IMR-90 (cell line): ENCODE measurements around the gene NRXN2. TPM values are rescaled to one million over a fixed set of nuclear protein-coding genes. Genes with fewer than 3 reads are reported as not detected.
A peak's percentile ranks its signal among the peaks of the same experiment; 100 is the strongest.

ENCODE experiments used
- ATAC-seq: fragments of 200-7000 bp; cut with Tn5 transposase; 2 replicates; pipeline ENCODE4 v1.9.1; 2020; ENCODE audit warnings: low read depth, mild to moderate bottlenecking, moderate library complexity
- BruUV-seq: library from RNA; stranded (reverse); fragments of 400-500 nt; replicated peaks from 2 replicates; lab custom pipeline; 2021; lab: Mats Ljungman, UMichigan
- CTCF ChIA-PET: fragments of 300-600 bp; formaldehyde crosslinking; extraction: SDS; loops from one replicate; lab custom pipeline; 2021; ENCODE audit warnings: antibody characterized with exemption; lab: Yijun Ruan, JAX
- POLR2A ChIA-PET: fragments of 300-600 bp; sonication (Branson Sonifier 250); formaldehyde crosslinking; loops from one replicate; lab custom pipeline; 2022; ENCODE audit warnings: antibody characterized with exemption; ENCODE audit not compliant: unreplicated experiment; lab: Charles Lee
- DNase-seq: peaks from one replicate; pipeline ENCODE4 v3.0.0; 2013
- H2AFZ ChIP-seq: replicated peaks from 2 replicates; pipeline ENCODE3; 2013; ENCODE audit warnings: low read length, mild to moderate bottlenecking; ENCODE audit not compliant: poor library complexity
- H2AK5ac ChIP-seq: 2 replicates; pipeline ENCODE4 v1.6.1; 2013; ENCODE audit warnings: low read depth, low read length, inconsistent platforms
- H2AK9ac ChIP-seq: replicated peaks from 2 replicates; pipeline ENCODE3; 2013; ENCODE audit warnings: mild to moderate bottlenecking, low read depth, low read length, moderate library complexity; ENCODE audit not compliant: poor library complexity
- H2BK120ac ChIP-seq: 2 replicates; pipeline ENCODE4 v1.6.1; 2013; ENCODE audit warnings: low read depth, low read length, inconsistent platforms
- H2BK15ac ChIP-seq: 3 replicates; pipeline ENCODE4 v1.6.1; 2013; ENCODE audit warnings: low read depth, low read length, inconsistent platforms
- H2BK20ac ChIP-seq: 2 replicates; pipeline ENCODE4 v1.6.1; 2013; ENCODE audit warnings: low read depth, mild to moderate bottlenecking, inconsistent platforms, low read length, moderate library complexity
- H2BK5ac ChIP-seq: 2 replicates; pipeline ENCODE4 v1.6.1; 2013; ENCODE audit warnings: mild to moderate bottlenecking, low read depth, low read length, inconsistent platforms; ENCODE audit not compliant: poor library complexity, severe bottlenecking
- H3K14ac ChIP-seq: replicated peaks from 2 replicates; pipeline ENCODE4 v1.6.1; 2013; ENCODE audit warnings: low read depth, low read length, inconsistent platforms
- H3K18ac ChIP-seq: 2 replicates; pipeline ENCODE4 v1.6.1; 2013; ENCODE audit warnings: low read depth, low read length, control low read depth
- H3K23ac ChIP-seq: 2 replicates; pipeline ENCODE4 v1.6.1; 2013; ENCODE audit warnings: low read depth, low read length, inconsistent platforms
- H3K27ac ChIP-seq: 2 replicates; pipeline ENCODE4 v1.5.1; 2013; ENCODE audit warnings: mild to moderate bottlenecking, control low read depth, low read length; ENCODE audit not compliant: insufficient read depth
- H3K27me3 ChIP-seq: 2 replicates; pipeline ENCODE4 v1.6.1; 2013; ENCODE audit warnings: low read length; ENCODE audit not compliant: control insufficient read depth, insufficient read depth
- H3K36me3 ChIP-seq: 2 replicates; pipeline ENCODE4 v1.6.1; 2013; ENCODE audit warnings: low read length, mixed read lengths; ENCODE audit not compliant: control insufficient read depth, insufficient read depth
- H3K4ac ChIP-seq: 2 replicates; pipeline ENCODE4 v1.6.1; 2013; ENCODE audit warnings: low read depth, low read length, inconsistent platforms
- H3K4me1 ChIP-seq: 2 replicates; pipeline ENCODE4 v1.6.1; 2013; ENCODE audit warnings: low read length, mixed read lengths; ENCODE audit not compliant: control insufficient read depth, insufficient read depth
- H3K4me2 ChIP-seq: 2 replicates; pipeline ENCODE4 v1.6.1; 2013; ENCODE audit warnings: low read depth, mild to moderate bottlenecking, control low read depth, low read length, moderate library complexity
- H3K4me3 ChIP-seq: 2 replicates; pipeline ENCODE4 v1.5.1; 2013; ENCODE audit warnings: low read depth, mild to moderate bottlenecking, control low read depth, low read length, moderate library complexity; ENCODE audit not compliant: insufficient read depth
- H3K56ac ChIP-seq: 2 replicates; pipeline ENCODE4 v1.6.1; 2013; ENCODE audit warnings: low read length, inconsistent platforms; ENCODE audit not compliant: insufficient read depth; ENCODE audit errors: extremely low read depth
- H3K79me1 ChIP-seq, 2 experiments: 2 replicates each; pipeline ENCODE4 v1.6.1; 2013; ENCODE audit warnings: low read length in 2 of 2, inconsistent platforms in 1 of 2, low read depth in 1 of 2
- H3K9ac ChIP-seq: 2 replicates; pipeline ENCODE4 v1.6.1; 2013; ENCODE audit warnings: low read depth, low read length, control low read depth
- H3K9me1 ChIP-seq: 2 replicates; pipeline ENCODE4 v1.6.1; 2013; ENCODE audit warnings: low read length, inconsistent platforms; ENCODE audit not compliant: insufficient read depth
- H3K9me3 ChIP-seq: 2 replicates; pipeline ENCODE4 v1.6.1; 2013; ENCODE audit warnings: low read length; ENCODE audit not compliant: control insufficient read depth, insufficient read depth
- H4K20me1 ChIP-seq: 2 replicates; pipeline ENCODE4 v1.6.1; 2013; ENCODE audit warnings: low read length, inconsistent platforms; ENCODE audit not compliant: insufficient read depth
- H4K5ac ChIP-seq: 2 replicates; pipeline ENCODE4 v1.6.1; 2013; ENCODE audit warnings: mild to moderate bottlenecking, low read depth, low read length, control low read depth
- H4K8ac ChIP-seq, 2 experiments: 2 replicates each; pipeline ENCODE4 v1.6.1; 2013; ENCODE audit warnings: low read depth in 2 of 2, low read length in 2 of 2, control low read depth in 1 of 2, inconsistent platforms in 1 of 2
- H4K91ac ChIP-seq: 2 replicates; pipeline ENCODE4 v1.6.1; 2013; ENCODE audit warnings: low read depth, low read length, inconsistent platforms; ENCODE audit not compliant: insufficient read depth
- CEBPB ChIP-seq: IDR thresholded peaks from 2 replicates; pipeline ENCODE4 v1.6.1; 2012; ENCODE audit warnings: low read depth, low read length, improper control_type of control experiment
- MAFK ChIP-seq: IDR thresholded peaks from 2 replicates; pipeline ENCODE4 v1.6.1; 2012; ENCODE audit warnings: low read depth, low read length, improper control_type of control experiment
- POLR2A ChIP-seq: IDR thresholded peaks from 2 replicates; pipeline ENCODE4 v1.6.1; 2012; ENCODE audit warnings: mild to moderate bottlenecking, low read depth, low read length
- RAD21 ChIP-seq: IDR thresholded peaks from 2 replicates; pipeline ENCODE4 v1.6.1; 2012; ENCODE audit warnings: low read length, improper control_type of control experiment
- SMC3 ChIP-seq: fragments of 150-350 bp; IDR thresholded peaks from 2 replicates; pipeline ENCODE4 v1.6.1; 2016; ENCODE audit warnings: low read depth, mild to moderate bottlenecking, antibody characterized with exemption, low read length, moderate library complexity
- WGBS, 2 experiments: methylation state at CpG; one replicate each; pipeline versions ENCODE4 v1.1.5 to v1.1.7; 2013; ENCODE audit warnings: missing lambda C conversion rate in 2 of 2; ENCODE audit not compliant: insufficient read length in 1 of 2; ENCODE audit errors: extremely low coverage in 2 of 2; 5-methylcytosine and 5-hydroxymethylcytosine counted together
- dilution Hi-C: fragments of 300-500 bp; cut with HindIII; formaldehyde crosslinking; loops from one replicate; pipeline ENCODE4 v1.14.3; 2018; ENCODE audit warnings: low sequenced_read_pairs; ENCODE audit not compliant: unreplicated experiment
- in situ Hi-C: fragments of 300-500 bp; cut with MboI; formaldehyde crosslinking; loops from 3 replicates; pipeline ENCODE4 v1.14.3; 2019; ENCODE audit warnings: low sequenced_read_pairs, inconsistent platforms, mixed read lengths
- intact Hi-C: fragments of 100-400 bp; cut with micrococcal nuclease; formaldehyde crosslinking; loops from 2 replicates; pipeline ENCODE4 v1.10.0; 2022
- polyA plus RNA-seq, 3 experiments: library from polyadenylated mRNA; depleted of rRNA; stranded (reverse); fragments of >200 nt; gene quantifications; 2 replicates each; pipeline ENCODE4 v1.2.3, GENCODE V29; 2012; ENCODE audit warnings: low replicate concordance in 1 of 3
- total RNA-seq: library from RNA; depleted of rRNA; stranded (reverse); fragments of >200 nt; gene quantifications from 2 replicates; pipeline ENCODE4 v1.2.3, GENCODE V29; 2012
- TF ChIP-seq, protein P1 (sequence below): conservative IDR thresholded peaks from 2 replicates; pipeline ENCODE4 v1.5.1; 2012; ENCODE audit warnings: mild to moderate bottlenecking, low read depth, low read length, improper control_type of control experiment
- TF ChIP-seq, protein P2 (sequence below): fragments of 150-350 bp; IDR thresholded peaks from 2 replicates; pipeline ENCODE4 v1.6.1; 2017; ENCODE audit warnings: mild to moderate bottlenecking, antibody characterized with exemption, low read length, low read depth

NRXN2 gene
- total and polyA plus RNA-seq, 2 of the 4 experiments (the other 2 are of a cell fraction): 0.18 to 0.22 TPM

DNA sequence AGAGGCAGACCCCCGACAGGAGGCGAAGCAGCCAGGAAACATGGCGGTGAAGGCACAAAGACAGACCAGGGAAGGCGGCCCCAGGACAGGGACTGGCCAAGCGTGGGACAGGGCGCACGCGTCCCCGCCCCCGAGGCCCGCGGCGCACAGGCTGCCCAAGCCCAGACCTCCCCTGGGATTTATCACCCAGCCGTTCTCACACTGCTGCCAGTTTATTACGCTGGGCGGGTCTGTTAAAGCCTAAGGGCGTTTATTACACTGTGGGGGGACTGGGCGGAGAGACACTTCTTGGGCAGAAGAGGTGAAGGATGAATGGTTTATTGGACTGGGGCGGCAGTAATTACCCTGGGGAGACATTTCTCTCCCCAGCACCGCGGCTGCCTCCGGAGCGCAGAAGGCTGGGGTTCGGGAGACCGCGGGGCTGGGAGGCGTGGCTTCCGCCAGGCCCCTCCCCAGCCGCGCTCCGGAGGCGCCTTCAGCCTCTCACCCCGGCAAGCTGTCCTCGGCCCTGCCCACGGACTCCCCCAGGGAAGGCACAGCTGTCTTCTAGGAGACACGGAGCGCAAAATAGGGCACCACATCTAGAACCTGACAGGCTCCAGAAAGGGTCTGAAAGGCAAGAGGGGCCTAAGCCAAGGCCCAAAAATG lies 84.9 kb downstream of the NRXN2 start:
- H3K4me1 ChIP-seq: no peaks in the 10 kb centered on the region
- ChIA-PET CTCF (no interaction called here), POLR2A (no interaction called here)
- ATAC-seq (peak; percentile 11; the same call in 1 of the 2 replicates), DNase-seq (no peak)
- 2% methylated on average over 14 of the region's 37 CpGs; no CpG with 5 or more reads in 1 of the 2 experiments for WGBS, 2 experiments
- no peak overlapping the region for H3K56ac ChIP-seq
- no peaks in the 10 kb centered on the region for H4K20me1 ChIP-seq
- intact Hi-C loops: no loop called here
- H3K27ac ChIP-seq: no peak overlapping the region
- no peak overlapping the region for H3K4me3 ChIP-seq
- no peak overlapping the region for H3K4ac ChIP-seq
- BruUV-seq: no TSS peak
- in situ Hi-C loops: no loop called here
- H3K79me1 ChIP-seq: no peaks in the 10 kb centered on the region
- H4K91ac ChIP-seq: no peak overlapping the region
- peak overlapping the region; percentile 63 for H2AFZ ChIP-seq
- no peak overlapping the region for H4K8ac ChIP-seq
- H3K14ac ChIP-seq: no peak overlapping the region
- no peak overlapping the region for H3K9ac ChIP-seq
- H3K4me2 ChIP-seq: no peak overlapping the region
- H3K9me3 ChIP-seq: peaks cover 5% of the 10 kb centered on the region; the same call in 1 of the 2 replicates
- no peak overlapping the region for H3K18ac ChIP-seq
- no peaks in the 10 kb centered on the region for H3K36me3 ChIP-seq
- H2AK5ac ChIP-seq: no peak overlapping the region
- TF ChIP-seq MAFK: no peak
- TF ChIP-seq, protein P1, sequence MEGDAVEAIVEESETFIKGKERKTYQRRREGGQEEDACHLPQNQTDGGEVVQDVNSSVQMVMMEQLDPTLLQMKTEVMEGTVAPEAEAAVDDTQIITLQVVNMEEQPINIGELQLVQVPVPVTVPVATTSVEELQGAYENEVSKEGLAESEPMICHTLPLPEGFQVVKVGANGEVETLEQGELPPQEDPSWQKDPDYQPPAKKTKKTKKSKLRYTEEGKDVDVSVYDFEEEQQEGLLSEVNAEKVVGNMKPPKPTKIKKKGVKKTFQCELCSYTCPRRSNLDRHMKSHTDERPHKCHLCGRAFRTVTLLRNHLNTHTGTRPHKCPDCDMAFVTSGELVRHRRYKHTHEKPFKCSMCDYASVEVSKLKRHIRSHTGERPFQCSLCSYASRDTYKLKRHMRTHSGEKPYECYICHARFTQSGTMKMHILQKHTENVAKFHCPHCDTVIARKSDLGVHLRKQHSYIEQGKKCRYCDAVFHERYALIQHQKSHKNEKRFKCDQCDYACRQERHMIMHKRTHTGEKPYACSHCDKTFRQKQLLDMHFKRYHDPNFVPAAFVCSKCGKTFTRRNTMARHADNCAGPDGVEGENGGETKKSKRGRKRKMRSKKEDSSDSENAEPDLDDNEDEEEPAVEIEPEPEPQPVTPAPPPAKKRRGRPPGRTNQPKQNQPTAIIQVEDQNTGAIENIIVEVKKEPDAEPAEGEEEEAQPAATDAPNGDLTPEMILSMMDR: no peak
- TF ChIP-seq, protein P2, sequence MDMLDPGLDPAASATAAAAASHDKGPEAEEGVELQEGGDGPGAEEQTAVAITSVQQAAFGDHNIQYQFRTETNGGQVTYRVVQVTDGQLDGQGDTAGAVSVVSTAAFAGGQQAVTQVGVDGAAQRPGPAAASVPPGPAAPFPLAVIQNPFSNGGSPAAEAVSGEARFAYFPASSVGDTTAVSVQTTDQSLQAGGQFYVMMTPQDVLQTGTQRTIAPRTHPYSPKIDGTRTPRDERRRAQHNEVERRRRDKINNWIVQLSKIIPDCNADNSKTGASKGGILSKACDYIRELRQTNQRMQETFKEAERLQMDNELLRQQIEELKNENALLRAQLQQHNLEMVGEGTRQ: no peak
- TF ChIP-seq POLR2A: no peak
- TF ChIP-seq SMC3: no peak
- TF ChIP-seq RAD21: no peak
- TF ChIP-seq CEBPB: no peak
- no peaks in the 10 kb centered on the region for H3K9me1 ChIP-seq
- no peak overlapping the region for H2BK15ac ChIP-seq
- dilution Hi-C loops: no loop called here
- H2AK9ac ChIP-seq: no peak overlapping the region
- no peak overlapping the region for H2BK20ac ChIP-seq
- H2BK120ac ChIP-seq: no peak overlapping the region
- no peak overlapping the region for H4K5ac ChIP-seq
- H3K23ac ChIP-seq: no peak overlapping the region
- peaks cover 88% of the 10 kb centered on the region for H3K27me3 ChIP-seq
- no peak overlapping the region for H2BK5ac ChIP-seq
